Superior temporal gyrus (tissue), 1 donor: ENCODE measurements around the gene NUMBL.
A peak's percentile ranks its signal among the peaks of the same experiment; 100 is the strongest.
"Not testable (repeated sequence)": the region's sequence is repeated elsewhere in the genome, so short reads cannot be mapped to it uniquely, and the experiment has no call there.

ENCODE experiments used
- DNase-seq: peaks from one replicate; pipeline ENCODE4 v3.0.0-alpha.2; 2016; ENCODE audit errors: extremely low spot score

The NUMBL gene

GRCh38 chr19:40663695-40664692 lies 26.5 kb downstream of the NUMBL start:
- no peak for DNase-seq

- DNase-seq = peak; percentile 90
Observed at GRCh38 chr19:40662925-40663694, 27.3 kb downstream of the NUMBL start.

DNA sequence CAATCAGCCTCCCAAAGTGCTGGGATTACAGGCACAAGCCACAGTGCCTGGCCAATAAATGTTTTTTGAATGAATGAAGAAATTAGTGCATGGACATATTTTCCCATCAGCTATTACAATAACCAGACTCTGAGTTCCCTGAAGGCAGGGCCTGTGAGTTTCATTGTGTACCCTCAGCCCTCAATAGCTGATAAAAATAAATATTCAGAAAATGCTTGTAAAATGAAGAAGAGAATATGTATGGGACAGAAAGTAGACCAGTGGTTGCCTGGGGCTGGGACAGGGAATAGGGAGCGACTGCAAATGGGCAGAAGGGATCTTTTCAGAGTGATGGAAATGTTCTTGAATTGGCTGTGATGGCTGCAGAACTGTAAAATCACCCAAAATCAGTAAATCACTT lies 28.8 kb downstream of the NUMBL start:
- DNase-seq = no peak

- DNase-seq = no peak
Observed at GRCh38 chr19:40659566-40659965, 30.9 kb downstream of the NUMBL start.

- DNase-seq = no peak
Observed at GRCh38 chr19:40659116-40659515, 31.3 kb downstream of the NUMBL start.

DNA sequence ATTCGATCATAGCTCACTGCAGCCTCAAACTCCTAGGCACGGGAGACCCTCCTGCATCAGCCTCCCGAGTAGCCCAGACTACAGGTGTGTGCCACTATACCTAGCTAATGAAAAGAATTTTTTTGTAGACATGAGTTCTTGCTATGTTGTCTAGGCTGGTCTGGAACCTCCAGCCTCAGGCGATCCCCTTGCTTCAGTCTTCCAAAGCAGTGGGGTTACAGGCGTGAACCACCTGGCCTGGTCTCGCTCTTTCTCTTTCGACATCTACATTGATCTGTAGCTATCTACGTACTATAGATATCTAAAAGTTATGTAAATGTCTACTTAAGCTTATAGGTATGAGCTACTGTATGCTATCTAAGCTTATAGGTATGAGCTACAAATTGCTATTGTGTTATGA lies 32.4 kb downstream of the NUMBL start:
- DNase-seq = no peak

- DNase-seq = not testable (repeated sequence)
Observed at GRCh38 chr19:40655684-40656083, 34.8 kb downstream of the NUMBL start.

DNA sequence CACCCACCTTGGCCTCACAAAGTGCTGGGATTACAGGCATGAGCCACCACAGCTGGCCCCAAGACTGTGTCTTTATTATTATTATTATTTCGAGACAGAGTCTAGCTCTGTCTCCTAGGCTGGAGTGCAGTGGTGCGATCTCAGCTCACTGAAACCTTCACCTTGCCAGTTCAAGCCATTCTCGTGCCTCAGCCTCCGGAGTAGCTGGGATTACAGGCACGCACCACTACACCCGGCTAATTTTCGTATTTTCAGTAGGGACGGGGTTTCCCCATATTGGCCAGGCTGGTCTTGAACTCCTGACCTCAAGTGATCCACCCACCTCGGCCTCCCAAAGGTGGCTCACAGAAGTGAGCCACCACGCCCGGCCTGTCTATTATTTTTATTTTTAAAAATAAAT lies 38.1 kb downstream of the NUMBL start:
- DNase-seq = not testable (repeated sequence)

- DNase-seq = no peak
Observed at GRCh38 chr19:40650749-40651305, 39.6 kb downstream of the NUMBL start.

GRCh38 chr19:40649903-40650675 lies 40.4 kb downstream of the NUMBL start:
- not testable (repeated sequence) for DNase-seq

GRCh38 chr19:40646743-40647254 lies 43.7 kb downstream of the NUMBL start:
- DNase-seq = no peak

- DNase-seq = no peak
Observed at GRCh38 chr19:40642757-40643305, 47.6 kb downstream of the NUMBL start.

- no peak for DNase-seq
Observed at GRCh38 chr19:40642051-40642706, 48.3 kb downstream of the NUMBL start.

GRCh38 chr19:40641281-40641680 lies 49.2 kb downstream of the NUMBL start:
- no peak for DNase-seq

DNA sequence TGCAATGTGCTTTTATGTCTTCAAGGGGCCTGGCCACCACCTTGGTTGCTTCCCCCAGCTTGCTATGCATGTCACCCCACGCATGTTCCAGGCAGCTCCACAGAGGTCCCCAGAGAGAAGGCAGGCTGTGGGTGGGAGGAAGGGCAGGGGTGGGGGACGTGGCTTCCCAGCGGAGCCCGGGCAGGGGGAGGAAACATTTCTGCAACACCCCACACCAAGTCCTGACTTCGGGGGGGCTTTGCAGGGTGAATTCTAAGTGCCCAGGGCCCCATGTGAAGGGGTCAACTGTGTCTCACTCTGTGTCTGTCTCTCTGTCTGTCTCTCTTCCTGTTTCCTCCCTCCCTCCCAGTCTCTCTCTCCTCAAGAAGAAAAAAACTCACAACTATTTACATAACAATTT lies 49.7 kb downstream of the NUMBL start:
- DNase-seq = no peak

DNA sequence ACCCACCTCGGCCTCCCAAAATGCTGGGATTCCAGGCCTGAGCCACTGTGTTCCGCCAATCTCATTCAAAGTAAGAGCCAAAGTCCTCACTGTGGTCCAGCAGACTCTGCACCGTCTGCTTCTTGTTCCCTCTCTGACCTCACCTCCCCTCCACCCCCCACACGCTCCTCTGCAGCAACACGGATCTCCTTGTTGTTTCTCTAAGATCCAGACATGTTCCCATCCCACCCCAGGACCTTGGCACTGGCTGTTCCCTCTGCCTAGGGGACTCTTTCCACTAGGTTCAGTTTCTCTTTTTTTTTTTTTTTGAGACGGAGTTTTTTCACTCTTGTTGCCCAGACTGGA lies 50.8 kb downstream of the NUMBL start:
- no peak for DNase-seq

DNA sequence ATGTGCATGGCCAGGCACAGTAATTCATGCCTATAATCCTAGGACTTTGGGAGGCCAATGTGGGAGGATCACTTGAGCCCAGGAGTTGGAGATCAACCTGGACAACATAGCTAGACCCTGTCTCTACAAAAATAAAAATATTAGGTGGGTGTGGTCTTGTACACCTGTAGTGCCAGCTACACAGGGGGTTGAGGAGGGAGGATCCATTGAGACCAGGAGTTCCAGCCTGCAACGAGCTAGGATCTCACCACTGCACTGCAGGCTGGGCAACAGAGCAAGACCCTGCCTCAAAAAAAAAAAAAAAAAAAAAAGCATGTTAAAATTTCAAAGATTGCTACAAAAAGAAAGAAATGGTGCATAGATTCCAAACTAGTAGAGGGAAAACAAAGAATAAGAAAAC lies 52.1 kb downstream of the NUMBL start:
- DNase-seq = no peak

- DNase-seq = no peak
Observed at GRCh38 chr19:40633207-40633606, 57.2 kb downstream of the NUMBL start.

DNA sequence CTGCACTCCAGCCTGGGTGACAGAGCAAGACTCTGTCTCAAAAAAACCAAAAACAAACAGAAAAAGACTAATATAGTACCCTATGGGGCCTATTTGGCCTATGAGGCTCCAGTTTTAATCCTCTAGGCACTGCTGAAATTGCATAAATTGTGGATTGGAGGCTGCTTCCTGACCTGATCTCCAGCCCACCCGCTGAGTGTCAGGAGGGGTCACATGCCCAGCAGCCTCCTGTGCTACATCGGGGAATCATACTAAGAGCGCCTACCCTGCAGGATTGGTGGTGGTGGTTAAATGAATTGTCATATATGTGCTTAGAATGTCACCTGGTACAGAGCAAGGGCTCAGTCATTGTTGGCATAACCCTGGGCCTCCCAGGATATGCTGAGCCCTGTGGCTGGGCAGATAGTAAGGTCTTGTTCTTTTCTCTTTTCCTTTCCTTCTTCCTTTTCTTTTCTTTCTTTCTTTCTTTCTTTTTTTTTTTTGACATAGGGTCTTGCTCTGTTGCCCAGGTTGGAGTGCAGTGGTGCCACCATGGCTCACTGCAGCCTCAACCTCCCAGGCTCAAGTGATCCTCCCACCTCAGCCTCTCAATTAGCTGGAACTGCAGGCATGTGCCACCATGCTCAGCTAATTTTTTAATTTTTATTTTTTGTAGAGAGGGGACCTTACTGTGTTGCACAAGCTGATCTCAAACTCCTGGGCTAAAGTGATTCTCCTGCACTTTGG lies 58.0 kb downstream of the NUMBL start:
- DNase-seq = no peak

DNA sequence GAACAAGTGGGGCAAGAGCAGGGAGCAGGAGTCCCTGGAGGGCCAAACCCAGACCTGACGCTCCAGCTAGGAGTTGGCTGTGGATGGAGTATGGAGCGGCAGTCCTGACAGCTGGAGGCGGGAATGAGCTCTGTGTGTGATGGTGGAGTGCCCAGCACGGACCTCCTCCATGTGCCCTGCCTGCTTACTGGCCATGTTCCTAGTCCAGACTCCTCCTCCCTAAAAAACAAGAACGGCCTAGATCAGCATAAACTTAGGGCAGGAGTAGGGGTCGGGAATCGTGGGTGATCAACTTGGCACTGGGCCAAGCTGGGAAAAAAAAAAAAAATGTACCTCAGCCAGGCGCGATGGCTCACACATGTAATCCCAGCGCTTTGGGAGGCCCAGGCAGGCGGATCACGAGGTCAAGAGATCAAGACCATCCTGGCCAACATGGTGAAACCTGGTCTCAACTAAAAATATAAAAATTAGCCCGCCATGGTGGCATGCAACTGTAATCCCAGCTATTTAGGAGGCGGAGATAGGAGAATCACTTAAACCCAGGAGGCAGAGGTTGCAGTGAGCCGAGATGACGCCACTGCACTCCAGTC lies 59.8 kb downstream of the NUMBL start:
- DNase-seq = no peak
